Measurements from ENCODE around the gene ZNF385B. TPM values are rescaled to one million over a fixed set of nuclear protein-coding genes. Genes with fewer than 3 reads are reported as not detected.

Gene ZNF385B
- total and polyA plus RNA-seq, 9 donors: 4.8 to 20.9 (median 9.1) TPM

GRCh38 chr2:179744401-179744800 is 117.0 kb downstream of the ZNF385B start:
- H3K27me3 ChIP-seq: no peaks in the 10 kb centered on the region
- no peaks in the 10 kb centered on the region for H3K36me3 ChIP-seq
- no peak overlapping the region for H3K4me3 ChIP-seq
- no peaks in the 10 kb centered on the region for H3K4me1 ChIP-seq (ENCODE audit: insufficient read depth)
- no peak for DNase-seq
- H3K9me3 ChIP-seq: no peaks in the 10 kb centered on the region
- intact Hi-C loops (cut with DNase I): loop anchor here in 1 of 4 donors (10.0 kb wide), 1 partner anchor 320 kb away; no protein-coding TSS in a partner anchor
- no peak for TF ChIP-seq EP300 (IDR thresholded peaks at IDR 0.05)
- TF ChIP-seq, protein P1, sequence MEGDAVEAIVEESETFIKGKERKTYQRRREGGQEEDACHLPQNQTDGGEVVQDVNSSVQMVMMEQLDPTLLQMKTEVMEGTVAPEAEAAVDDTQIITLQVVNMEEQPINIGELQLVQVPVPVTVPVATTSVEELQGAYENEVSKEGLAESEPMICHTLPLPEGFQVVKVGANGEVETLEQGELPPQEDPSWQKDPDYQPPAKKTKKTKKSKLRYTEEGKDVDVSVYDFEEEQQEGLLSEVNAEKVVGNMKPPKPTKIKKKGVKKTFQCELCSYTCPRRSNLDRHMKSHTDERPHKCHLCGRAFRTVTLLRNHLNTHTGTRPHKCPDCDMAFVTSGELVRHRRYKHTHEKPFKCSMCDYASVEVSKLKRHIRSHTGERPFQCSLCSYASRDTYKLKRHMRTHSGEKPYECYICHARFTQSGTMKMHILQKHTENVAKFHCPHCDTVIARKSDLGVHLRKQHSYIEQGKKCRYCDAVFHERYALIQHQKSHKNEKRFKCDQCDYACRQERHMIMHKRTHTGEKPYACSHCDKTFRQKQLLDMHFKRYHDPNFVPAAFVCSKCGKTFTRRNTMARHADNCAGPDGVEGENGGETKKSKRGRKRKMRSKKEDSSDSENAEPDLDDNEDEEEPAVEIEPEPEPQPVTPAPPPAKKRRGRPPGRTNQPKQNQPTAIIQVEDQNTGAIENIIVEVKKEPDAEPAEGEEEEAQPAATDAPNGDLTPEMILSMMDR (IDR thresholded peaks at IDR 0.05): no peak
- TF ChIP-seq POLR2A (IDR thresholded peaks at IDR 0.05): no peak
- no peak overlapping the region for H3K27ac ChIP-seq
- 90 to 95% (median 91%) methylated on average over 5 of the region's 5 CpGs for WGBS, 3 donors

DNA sequence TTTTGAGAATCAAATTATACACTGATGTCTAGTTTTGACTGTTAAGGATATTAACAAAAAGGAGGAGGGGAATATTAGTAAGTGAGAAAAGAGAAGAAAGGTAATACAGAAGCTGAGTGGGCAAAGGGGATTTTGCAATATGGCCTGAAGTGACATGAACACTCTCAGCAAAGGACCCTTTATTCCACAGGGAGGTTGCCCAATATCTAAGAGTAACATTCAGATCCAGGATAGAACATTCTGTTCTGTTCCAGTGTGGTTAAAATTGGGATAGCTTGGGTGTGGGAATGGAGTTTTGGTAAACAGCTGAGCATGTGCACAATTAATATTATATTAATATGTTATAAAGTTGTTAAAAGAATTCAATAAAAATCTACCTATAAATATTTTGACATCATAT is 120.1 kb downstream of the ZNF385B start:
- no peak for DNase-seq
- TF ChIP-seq POLR2A (IDR thresholded peaks at IDR 0.05): no peak
- TF ChIP-seq, protein P1 (IDR thresholded peaks at IDR 0.05): no peak
- no peak for TF ChIP-seq EP300 (IDR thresholded peaks at IDR 0.05)
- no peaks in the 10 kb centered on the region for H3K27me3 ChIP-seq
- H3K36me3 ChIP-seq: no peaks in the 10 kb centered on the region
- no peak overlapping the region for H3K27ac ChIP-seq
- no peak overlapping the region for H3K4me3 ChIP-seq
- H3K9me3 ChIP-seq: no peaks in the 10 kb centered on the region
- intact Hi-C loops (cut with DNase I): loop anchor here in 1 of 4 donors (10.0 kb wide), 1 partner anchor 317 kb away; no protein-coding TSS in a partner anchor
- H3K4me1 ChIP-seq (ENCODE audit: insufficient read depth): no peaks in the 10 kb centered on the region

- H3K4me1 ChIP-seq (ENCODE audit: insufficient read depth): no peaks in the 10 kb centered on the region
- no peak overlapping the region for H3K27ac ChIP-seq
- no peak for TF ChIP-seq POLR2A (IDR thresholded peaks at IDR 0.05)
- TF ChIP-seq, protein P1 (IDR thresholded peaks at IDR 0.05): no peak
- no peak for TF ChIP-seq EP300 (IDR thresholded peaks at IDR 0.05)
- H3K27me3 ChIP-seq: no peaks in the 10 kb centered on the region
- H3K9me3 ChIP-seq: no peaks in the 10 kb centered on the region
- no peak overlapping the region for H3K4me3 ChIP-seq
- intact Hi-C loops (cut with DNase I): no loop called here
- 83 to 92% (median 84%) methylated on average over 1 of the region's 1 CpG for WGBS, 3 donors
- H3K36me3 ChIP-seq: no peaks in the 10 kb centered on the region
- DNase-seq: no peak
These were observed 131.4 kb downstream of the ZNF385B start for GRCh38 chr2:179729966-179730365.

DNA sequence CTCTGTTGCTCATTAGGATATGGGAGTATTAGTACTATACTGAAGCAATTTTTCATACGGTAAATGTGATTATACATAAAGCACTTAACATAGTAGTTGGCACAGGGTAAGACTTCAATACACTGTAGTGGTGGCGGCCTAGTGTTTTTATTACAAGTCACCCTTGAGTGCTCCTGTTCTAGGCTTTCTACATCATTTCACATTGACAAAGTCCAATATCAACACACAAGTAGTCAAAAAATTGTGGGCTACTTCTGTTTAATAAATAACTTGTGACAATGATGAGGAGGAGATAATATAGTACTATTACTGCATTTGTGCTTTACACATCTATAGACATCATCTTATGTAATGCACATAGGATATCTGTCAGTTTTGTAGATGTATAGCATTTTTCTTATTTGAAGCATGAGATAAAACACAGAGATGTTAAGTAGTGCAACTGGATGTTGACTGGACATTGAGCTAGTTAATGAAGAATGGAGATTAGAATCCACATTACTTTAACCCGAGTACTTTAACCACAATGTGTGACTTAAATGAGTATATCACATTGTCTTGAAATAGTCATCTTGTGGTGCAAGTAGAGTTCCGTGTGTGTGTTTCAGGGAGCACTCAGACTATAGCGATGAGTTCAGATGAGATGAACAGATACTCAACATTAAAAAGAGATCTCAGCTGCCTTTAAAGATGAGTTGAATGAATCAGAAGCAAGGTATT is 134.8 kb downstream of the ZNF385B start:
- Histone ChIP-seq H3K9me3 (no peaks in the 10 kb centered on the region), H3K27ac (no peak overlapping the region), H3K36me3 (no peaks in the 10 kb centered on the region), H3K4me1 (ENCODE audit: insufficient read depth) (no peaks in the 10 kb centered on the region), H3K27me3 (no peaks in the 10 kb centered on the region), H3K4me3 (no peak overlapping the region)
- TF ChIP-seq POLR2A (IDR thresholded peaks at IDR 0.05) (no peak), EP300 (IDR thresholded peaks at IDR 0.05) (no peak)
- TF ChIP-seq, protein P1 (IDR thresholded peaks at IDR 0.05): no peak
- no peak for DNase-seq
- 94 to 95% (median 95%) methylated on average over 5 of the region's 5 CpGs for WGBS, 3 donors
- intact Hi-C loops (cut with DNase I): no loop called here

All from ovary (tissue), 9 donors.